NCI-H226 (cell line): ENCODE data around the gene FOXF1.

Experiments
- DNase-seq: peaks from one replicate; pipeline ENCODE4 v3.0.0-alpha.2; 2015

The FOXF1 gene

DNA sequence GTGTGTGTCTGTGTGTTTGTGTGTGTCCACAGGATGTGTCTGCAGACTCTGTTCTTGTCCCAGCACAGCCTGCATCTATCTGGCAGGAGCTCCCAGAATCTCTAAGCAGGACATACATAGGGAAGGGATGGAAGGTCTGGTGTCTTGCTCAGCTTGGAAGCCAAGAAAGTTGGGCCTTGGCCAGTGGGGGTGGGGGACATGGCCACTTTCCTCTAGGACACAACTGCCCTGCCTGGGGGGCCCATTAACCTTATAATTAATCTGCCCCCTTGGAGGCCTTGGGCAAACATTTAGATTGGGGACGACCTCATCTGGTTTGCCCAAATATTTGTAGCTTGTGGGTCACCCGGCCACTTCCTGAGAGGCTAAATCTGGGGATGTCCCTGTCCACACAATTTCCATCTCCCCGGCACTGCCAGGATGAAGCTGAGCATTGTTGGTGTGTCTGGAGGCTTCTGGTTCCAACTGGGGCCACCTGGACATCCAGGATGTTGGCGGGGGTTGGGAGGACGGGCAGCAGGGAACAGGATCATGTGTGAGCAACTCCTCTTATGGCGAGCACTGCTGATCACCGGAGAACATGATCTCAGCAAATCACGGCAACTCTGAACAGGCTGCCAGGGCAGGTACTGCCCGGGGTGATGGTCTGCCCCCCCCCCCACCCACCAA, 17.2 kb upstream of the FOXF1 start:
- no peak for DNase-seq

DNA sequence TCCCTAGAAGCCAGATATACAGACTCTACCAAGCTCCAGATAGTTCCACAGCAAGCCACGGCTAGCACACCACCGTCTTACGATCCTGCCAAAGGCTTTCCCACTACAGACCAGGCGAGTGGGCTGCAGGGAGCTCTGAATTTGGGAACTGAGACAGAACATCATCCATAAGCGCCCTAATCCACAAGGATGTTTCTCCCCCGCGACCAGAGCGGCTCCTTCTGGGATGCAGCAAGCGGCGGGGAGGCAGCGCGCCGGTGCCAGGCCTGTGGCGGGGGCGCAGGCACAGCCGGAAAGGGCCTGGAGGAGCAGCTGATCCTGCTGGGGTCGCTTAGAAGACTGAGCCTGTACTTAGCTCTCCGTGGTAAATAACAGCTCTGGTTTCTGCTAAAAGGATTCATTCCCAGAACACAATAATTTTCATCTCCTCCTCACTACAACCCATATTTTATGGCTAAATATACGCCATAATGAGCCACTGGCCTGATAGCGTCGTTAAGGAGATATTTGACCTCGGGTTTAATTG, 16.2 kb upstream of the FOXF1 start:
- DNase-seq: no peak

DNA sequence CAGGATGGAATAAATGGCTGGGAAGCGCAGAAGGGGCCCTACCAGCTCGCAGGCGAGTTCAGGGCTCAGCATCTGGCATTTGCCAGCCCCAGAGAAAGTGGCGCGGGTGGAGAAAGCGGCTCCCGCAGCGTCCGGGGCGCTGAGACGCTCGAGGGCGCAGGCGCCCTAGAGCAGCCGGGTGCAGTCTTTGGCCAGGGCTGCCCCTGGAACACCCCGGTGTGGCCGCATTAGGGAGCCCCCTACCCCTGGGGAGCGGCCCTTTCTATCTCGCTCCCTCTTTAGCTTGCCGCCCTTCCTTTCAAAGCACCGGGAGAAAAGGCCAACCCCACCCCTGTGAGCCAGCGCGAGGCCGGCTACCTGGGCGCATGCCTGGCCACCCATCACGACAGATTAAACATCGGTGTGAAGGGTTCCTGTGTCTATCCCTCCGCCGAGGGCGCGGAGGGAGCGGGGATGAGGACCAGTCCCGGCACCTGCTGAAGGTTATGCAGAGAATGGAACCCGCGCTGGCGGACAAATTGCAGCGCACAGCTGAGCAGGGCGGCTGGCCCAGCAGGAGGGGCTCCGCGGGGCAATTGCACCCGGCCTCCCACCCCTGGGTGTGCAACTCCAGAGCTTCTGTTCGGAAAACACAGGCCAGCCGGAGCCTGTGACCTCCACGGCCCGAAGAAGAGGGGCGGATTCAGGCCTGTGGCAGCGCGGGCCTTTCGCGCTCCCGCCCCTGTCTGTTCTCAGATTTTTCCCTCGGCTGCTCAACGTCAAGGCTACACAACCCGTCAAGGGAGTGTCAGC, 15.6 kb upstream of the FOXF1 start:
- no peak for DNase-seq

DNA sequence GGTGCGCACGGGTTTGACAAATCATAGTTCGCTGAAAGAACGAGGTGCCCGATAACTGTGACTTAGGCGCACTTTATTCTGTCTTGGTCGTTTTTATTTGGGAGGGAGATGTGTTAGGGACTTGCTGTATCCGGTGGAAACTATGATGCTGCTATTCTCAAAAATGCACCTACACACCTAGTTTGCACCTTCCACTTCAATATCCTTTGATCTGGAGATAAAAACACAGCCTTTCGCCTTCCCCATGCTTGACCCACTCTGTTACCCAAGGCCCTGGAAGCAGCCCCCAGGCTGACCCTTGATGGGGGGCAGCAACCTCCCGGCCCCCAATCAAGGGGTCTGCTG, 15.0 kb upstream of the FOXF1 start:
- no peak for DNase-seq

DNA sequence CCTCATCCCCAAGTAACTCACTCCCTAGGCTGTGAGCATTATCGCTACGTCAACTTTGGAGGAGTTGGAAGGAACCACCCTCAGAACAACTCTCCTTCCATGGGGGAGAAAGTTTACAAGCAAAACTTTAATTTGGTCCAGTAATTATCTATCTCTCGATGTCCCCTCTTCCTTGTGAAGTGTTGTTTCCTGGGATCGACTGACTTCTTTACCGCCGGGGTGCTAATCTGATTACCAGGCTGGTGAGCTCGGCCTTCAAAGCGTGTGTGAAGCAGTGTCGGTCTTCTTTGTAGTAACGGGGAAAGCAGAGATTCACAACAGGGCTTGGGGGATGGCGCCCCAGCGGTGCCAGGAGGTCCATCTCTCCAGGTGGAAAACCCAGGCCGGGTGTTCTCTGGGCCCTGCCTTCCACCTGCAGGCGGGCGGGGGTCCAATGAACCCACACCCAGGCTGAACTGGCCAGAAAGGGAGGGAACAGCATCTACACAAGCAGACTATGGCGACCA, 14.5 kb upstream of the FOXF1 start:
- no peak for DNase-seq

DNA sequence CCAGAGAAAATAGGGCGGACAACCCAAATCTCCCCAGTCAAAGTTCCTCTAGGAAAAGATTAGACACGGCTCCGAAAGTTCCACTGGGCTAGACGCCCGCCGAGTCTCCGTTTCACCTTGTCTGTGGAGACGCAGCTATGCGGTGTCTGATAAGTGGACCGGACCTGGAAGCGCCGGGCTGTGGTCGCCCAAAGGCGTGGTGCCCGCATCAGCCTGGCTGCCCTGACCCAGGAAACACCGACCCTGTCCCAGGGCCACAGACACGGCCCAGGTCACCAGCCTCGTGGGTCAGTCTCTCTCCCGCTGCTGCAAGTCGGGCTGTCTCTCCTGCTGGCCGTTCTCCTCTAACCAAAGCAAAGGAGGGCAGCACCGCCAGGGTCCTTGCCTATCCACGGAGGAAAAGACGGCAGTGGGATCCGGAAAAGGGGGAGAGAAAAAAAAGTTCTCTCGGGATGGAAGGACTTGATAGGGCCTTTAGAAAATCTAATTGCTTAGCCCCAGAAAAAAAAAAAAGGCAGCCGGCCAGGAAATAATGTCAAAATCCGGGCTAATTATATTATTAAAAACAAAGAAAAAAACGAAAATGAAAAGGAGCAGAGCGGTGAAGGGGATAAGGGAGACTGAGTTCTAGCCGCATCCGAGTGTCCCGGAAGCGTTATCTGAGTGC, 13.9 kb upstream of the FOXF1 start:
- no peak for DNase-seq

DNA sequence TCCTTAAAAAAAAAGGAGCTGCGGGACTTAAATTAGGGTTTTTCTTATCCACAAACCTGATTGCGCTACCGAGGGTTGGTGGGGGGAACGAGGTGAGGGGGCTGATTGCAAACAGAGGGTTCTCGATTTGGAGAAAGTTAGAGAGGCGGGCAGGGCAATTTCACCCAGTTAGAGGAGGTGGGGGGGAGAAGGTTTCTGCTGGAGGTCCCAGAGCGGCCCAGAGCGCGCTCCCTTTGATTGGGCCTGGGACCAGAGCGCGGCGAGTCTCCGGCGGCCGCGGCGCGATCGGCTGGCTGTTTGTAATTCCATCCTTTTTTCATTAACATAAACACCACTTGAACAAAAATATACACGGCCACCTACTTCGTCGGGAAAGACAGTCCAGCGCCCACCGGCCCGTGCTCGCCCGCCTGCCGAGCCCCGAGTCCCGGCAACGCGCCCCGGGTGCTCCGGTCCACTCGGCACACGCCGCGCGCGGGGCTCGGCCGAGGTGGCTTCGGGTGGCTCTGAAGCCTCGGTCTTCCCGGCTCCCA, 13.3 kb upstream of the FOXF1 start:
- no peak for DNase-seq

DNA sequence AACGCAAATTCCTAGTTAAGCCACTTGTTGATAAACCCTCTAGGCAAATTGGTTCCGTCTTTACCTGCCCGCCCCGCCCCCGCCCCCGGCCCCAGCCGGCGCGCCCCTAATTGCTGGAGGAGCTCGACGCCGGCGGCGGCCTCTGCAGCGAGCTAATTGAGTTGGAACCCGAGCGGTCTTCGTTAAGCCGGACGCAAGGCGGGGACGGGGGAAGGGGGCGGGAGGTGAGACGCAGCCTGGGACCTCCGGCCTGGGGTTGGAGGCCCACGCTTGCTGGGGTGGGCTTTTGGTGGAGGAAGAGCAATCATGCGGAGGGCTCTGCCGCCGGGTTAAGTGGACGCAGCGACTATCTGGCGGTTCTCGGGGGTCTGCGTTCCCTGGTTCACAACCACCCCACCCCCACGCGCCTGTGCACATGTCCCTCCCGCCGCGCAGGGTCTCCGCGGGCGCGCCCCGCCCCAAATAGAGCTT, 12.7 kb upstream of the FOXF1 start:
- DNase-seq: no peak

DNA sequence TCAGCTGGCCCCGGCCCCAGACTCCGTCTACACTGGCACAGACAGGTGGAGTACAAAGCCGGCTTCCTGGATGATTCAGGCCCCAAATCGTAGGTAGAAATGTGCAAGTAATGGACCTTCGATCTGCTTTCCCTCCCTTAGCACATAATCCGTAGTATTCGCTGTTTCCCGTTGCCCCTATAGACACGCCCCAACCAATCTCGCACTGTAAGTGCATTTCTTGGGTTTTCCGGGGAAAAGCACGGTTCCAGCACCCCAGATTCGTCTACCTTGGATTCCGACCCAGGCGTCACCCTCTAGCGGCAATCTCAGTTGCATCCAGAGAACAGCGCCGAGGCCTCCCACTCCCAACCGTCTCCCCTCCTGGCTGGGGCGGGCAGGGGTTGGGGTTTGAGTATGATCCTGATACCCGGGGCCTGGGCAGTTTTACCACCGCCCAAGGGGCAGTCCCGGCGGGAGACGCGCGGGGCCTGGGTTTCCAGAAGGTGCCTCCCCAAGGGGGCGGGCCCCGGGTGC, 12.1 kb upstream of the FOXF1 start:
- no peak for DNase-seq

DNA sequence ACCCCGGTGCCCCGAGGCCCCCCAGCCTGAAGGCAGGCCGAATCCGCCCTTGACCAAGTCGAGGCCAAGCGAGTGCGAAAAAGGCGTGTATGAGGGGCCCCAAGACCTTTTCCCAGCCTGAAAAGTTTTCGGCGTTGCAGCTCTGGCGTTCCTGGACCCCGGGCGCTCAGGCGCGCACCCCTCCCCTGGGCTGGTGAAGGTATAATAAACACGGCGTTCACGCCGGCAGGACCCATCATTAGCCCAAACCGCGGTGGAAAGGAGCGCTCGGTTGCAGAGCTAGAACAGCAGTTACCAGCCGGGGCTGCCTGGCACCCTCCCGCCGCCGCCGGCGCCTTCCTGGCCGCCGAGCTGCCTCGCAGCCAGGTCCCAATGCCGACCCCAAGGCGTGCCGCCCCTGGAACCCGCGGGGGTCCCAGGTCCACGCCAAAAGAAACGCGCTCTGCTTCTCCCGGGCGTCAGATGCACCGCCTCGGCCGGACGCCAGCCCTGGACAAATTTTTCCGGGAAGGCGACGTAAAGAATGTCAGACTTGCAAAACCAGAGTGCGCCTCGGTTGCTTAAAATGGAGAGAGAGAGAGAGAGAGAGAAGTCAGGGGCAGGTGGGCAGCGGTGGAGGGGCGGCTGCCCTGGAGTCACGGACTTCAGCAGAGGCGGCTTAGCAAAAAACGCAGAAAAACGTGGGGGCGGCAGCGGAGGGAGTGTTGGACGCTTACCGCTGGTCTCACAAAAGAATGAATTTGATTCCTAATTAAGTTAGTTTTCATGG, 11.5 kb upstream of the FOXF1 start:
- DNase-seq: no peak

DNA sequence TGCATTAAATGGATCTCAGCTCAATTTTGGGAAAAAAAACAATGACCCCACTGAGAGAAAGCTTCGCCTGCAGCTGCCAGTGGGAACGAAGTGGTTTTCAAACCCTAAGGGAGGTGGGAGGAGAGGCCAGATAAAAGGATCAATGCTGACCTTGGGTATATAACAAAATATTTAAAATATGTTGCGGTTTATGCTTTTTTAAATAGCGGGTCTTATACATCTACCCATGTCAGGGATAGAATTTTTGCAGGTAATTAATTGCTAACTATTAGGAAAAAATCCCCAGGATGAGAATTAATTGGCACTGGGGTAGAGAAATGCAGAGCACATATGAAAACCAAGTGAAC, 10.9 kb upstream of the FOXF1 start:
- no peak for DNase-seq

DNA sequence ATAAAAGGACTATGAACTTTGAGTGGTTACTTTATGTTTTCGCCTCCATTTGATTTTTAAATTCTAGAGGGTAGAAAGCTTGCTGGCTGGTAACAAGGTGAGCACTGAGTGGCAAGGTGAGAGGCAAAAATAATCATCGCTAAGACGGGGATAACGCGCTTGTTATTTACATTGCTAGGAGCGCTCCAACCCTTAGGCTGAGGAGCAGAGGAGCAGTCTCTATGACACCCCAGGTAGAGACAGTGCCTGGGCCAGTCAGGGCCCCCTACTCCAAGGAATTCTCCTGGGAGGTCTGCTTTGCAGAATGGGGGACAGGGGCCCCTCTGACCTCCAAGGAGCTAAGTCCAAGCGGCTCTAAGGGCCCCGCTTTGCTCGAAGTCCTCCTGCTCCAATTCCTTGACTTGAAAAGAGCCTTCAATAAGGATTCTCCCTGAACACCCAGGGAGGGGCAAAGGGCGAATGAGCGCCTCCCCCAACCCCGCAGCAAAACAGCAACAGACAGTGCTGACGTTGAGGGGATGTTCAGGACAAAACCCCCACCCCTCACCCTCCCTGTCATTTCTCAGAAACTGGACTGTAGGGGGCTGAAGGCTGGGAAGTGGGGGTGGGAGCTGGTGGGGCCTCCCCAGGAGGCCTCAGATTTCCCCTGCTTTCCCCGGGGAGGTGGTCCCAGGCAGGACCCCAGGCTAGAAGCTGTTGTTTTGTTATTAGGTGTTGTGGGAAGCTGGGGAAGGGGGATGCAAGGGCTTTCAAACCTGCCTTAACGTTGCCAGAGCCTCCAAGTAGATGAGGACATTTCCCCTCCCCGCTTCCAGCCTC, 10.2 kb upstream of the FOXF1 start:
- DNase-seq: no peak

DNA sequence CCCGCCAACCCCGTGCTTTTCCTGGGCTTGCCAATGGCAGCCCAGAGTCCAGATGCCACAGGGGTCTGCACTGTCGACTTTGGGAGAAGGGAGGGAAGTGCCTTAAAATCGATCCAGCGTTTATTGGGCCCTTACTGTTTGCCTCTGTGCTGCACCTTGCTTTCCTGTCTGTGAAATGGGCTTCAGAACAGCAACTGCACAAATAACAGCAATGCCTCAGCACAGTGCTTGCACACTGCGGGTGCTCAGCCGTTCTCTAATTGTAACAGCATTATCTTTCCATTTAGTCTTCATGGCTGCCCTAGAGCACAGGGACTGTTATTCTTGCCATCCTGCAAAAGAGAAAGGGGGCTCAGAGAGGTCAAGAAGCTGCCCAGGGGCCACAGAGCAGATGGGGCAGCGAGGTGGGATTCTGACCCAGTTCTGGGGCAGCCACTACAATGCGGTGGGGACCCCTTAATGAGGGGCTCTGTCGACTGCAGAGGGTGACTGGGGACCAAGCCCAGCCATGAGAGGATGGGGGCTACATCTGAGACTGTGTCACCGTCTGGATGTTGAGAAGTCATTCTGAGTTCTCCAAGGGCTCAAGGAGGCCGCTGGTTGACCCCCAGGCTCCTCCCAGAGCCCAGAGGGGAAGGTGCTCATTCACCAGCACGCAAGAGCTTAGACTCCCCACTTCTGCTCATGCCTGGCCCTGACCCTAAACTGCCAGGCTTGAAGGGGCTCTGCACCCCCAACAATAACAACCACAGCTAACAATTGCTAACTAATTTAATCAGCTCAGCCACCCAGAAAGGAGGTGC, 9.4 kb upstream of the FOXF1 start:
- no peak for DNase-seq

DNA sequence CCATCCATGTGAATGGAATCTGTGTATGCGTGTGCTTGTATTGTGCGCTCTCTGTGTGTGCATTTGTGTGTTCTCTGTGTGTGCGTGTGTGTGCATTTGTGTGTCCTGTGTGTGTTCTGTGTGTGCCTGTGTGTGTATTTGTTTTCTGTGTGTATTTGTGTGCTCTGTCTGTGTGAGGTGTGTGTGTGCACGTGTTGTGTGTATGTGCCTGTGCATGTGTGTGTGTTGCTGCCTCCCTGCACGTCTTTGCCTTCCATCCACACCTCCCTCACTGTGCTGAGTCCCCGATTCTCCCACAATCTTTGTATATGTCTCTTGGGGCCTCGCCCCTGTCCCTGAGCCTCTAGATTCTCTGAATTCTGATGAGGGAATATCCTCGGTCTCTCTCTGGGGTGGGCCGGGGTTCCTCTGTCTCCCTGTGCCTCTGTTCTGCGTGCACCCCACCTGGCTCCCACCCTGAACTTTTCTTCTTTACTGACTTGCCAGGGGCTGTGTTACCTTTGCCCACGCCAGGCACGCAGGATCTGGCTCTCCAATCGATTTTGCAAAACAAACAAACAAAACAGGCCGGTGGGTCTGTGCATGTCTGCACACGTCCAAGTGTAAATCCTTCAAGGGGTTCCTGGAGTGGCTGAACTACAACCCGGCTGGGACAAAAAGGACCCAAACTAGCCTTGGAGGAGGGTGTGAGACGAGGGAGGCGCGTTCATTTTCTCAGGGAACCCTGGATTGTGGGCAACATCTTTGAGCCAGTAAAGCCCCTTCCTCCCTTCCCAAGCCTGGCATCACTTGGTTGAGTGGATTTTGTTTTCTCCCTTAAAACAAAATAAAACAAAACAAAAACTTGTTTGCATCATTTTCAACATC, 8.1 kb upstream of the FOXF1 start:
- DNase-seq: no peak

DNA sequence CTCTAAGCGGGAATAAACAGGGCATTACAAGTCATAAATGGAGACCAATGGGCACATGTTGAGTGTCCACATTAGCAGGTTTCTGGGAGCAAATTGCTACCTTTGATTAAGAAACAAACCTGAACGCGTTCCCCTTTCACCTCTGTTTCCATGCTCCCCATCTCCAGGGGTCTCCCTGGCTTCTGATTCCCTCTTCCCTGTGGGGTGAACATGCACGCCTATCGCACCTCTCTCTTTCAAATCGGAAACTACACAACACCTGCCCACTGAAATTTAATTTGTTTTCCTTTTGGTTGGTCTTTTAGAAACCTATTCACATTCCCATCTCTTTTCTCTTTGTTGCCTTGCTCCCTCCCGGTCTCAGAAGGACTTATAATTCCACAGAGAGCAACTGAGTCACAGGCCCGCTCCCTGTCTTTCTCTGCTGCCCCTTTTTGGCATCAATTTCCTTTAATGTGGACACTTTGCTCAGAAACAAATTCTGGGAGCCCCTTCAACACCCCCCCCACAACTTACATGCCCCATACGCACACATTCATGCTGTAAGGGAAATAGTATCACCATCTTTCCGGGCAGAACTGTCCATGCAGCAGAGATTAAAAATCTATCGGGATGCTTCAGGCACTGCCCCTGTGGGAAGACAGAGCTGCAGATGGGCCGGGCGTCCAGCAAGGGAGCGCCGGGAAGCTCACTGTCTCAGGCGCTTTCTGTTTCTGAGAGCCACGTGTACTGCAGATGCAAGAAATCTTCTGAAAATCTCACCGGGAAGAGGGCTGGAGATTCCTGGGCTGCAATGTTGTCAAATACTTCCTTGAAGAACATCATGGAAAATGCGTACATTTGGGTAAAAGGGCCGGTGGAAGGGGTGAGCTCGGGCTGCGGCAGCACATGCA, 7.2 kb upstream of the FOXF1 start:
- DNase-seq: no peak

DNA sequence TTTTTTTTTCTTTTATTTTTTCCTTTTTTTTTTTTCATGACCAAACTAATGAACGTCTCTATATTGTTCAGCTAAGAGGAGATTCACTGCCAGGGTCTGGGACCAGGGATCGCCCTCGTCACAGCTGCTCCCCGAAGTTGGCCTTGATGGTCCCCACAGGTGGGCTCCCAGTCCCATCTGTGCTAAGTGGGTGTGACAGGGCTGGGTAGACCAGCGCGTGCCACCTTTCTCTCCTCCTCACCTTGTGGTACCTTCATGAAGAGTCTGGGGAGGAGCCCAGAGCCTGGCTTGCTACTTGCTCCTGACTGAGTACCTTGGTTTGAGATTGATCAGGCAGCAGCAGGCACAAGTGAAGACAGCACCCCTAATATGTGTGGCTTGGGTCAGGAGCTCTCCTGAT, 6.5 kb upstream of the FOXF1 start:
- DNase-seq: no peak

DNA sequence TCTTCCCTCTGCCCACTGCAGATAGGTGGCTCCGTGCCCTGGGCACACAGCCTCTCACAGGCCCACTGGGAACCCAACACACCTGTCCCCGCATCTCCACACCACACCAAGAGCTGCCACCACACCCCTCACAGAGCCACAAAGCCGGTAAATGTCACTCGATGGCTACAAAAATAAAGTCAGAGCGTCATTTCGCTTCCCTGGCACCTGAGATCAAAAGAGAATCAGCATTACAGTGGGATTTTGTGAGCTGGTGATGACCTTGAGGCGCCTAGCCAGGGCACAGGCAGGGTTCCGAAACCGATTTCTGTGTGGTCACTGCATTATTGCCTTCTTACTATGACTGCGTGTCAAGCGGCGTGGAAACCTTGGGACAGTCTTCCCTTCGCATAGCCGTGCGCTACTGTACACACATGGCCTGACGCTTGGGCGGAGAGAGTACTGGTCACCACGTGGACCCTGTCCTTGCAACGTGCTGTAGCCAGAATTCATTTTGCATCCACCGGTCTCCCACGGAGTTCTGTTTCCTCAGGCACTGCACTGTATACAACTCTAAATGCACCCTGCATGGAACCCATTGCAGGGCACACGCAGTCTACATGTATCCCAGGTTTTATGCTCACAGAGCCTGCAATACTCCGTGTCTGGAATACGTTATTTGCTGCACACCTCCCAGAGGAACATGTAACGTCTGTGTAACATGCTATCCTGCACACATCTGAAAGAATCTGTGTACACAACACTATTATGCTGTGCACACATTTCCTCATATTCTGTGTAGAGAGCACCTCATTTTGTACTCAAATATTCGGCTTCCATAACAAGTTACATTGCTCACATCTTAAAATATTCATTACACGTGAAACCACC, 5.8 kb upstream of the FOXF1 start:
- no peak for DNase-seq
